GM19452 (cell line): Measurements from ENCODE around the gene NRXN3.

Source experiments
- ATAC-seq: cut with Tn5 transposase; IDR thresholded peaks from one replicate; pipeline ENCODE4 v1.9.1; 2021; ENCODE audit not compliant: unreplicated experiment

Gene NRXN3

GRCh38 chr14:78764645-78765044 is 594.5 kb downstream of the NRXN3 start:
- ATAC-seq = no peak

- ATAC-seq = no peak
Measured at GRCh38 chr14:78767436-78767835, 597.3 kb downstream of the NRXN3 start.

GRCh38 chr14:78782551-78782950 is 612.4 kb downstream of the NRXN3 start:
- no peak for ATAC-seq

GRCh38 chr14:78785265-78785664 is 615.1 kb downstream of the NRXN3 start:
- no peak for ATAC-seq

- ATAC-seq = no peak
Measured at GRCh38 chr14:78788467-78789360, 618.5 kb downstream of the NRXN3 start.

- ATAC-seq = no peak
Measured at GRCh38 chr14:78790271-78790670, 620.1 kb downstream of the NRXN3 start.

GRCh38 chr14:78798757-78799156 is 628.6 kb downstream of the NRXN3 start:
- no peak for ATAC-seq

GRCh38 chr14:78805570-78805969 is 635.4 kb downstream of the NRXN3 start:
- no peak for ATAC-seq

- ATAC-seq = no peak
Measured at GRCh38 chr14:78823035-78823434, 652.9 kb downstream of the NRXN3 start.

GRCh38 chr14:78823516-78823915 is 653.3 kb downstream of the NRXN3 start:
- no peak for ATAC-seq

GRCh38 chr14:78829274-78829673 is 659.1 kb downstream of the NRXN3 start:
- ATAC-seq = peak; percentile 89

- ATAC-seq = no peak
Measured at GRCh38 chr14:78834766-78835451, 664.7 kb downstream of the NRXN3 start.

- no peak for ATAC-seq
Measured at GRCh38 chr14:78835909-78836308, 665.7 kb downstream of the NRXN3 start.

- peak; percentile 76 for ATAC-seq
Measured at GRCh38 chr14:78836777-78837176, 666.6 kb downstream of the NRXN3 start.

GRCh38 chr14:78838959-78839358 is 668.8 kb downstream of the NRXN3 start:
- no peak for ATAC-seq

GRCh38 chr14:78840898-78841297 is 670.7 kb downstream of the NRXN3 start:
- no peak for ATAC-seq

GRCh38 chr14:78847801-78848200 is 677.6 kb downstream of the NRXN3 start:
- no peak for ATAC-seq

GRCh38 chr14:78848234-78848820 is 678.2 kb downstream of the NRXN3 start:
- peak; percentile 82 for ATAC-seq

- no peak for ATAC-seq
Measured at GRCh38 chr14:78849952-78850351, 679.8 kb downstream of the NRXN3 start.

- ATAC-seq = no peak
Measured at GRCh38 chr14:78851189-78851588, 681.0 kb downstream of the NRXN3 start.

GRCh38 chr14:78852040-78852439 is 681.9 kb downstream of the NRXN3 start:
- no peak for ATAC-seq

GRCh38 chr14:78857974-78858373 is 687.8 kb downstream of the NRXN3 start:
- ATAC-seq = no peak
